ENCODE data around the gene CLNK.

DNA sequence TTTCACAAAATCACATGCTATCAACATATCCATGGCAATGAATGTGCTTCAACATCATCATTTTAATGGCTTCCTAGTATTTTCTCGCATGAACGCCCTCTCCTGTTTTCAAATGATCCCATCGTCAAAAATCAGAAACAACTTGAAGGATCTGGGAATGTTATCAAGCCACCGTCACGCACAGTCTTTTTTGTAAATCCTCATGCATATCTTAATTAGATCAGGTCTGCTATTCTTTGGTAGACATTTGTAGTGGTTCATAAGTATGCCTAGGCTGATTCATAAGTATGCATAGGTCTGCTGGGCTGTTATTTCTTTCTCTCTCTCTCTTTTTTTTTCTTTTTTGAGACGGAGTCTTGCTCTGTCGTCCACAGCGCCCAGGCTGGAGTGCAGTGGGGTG is 101.6 kb downstream of the CLNK start:
- TF ChIP-seq, protein P1, sequence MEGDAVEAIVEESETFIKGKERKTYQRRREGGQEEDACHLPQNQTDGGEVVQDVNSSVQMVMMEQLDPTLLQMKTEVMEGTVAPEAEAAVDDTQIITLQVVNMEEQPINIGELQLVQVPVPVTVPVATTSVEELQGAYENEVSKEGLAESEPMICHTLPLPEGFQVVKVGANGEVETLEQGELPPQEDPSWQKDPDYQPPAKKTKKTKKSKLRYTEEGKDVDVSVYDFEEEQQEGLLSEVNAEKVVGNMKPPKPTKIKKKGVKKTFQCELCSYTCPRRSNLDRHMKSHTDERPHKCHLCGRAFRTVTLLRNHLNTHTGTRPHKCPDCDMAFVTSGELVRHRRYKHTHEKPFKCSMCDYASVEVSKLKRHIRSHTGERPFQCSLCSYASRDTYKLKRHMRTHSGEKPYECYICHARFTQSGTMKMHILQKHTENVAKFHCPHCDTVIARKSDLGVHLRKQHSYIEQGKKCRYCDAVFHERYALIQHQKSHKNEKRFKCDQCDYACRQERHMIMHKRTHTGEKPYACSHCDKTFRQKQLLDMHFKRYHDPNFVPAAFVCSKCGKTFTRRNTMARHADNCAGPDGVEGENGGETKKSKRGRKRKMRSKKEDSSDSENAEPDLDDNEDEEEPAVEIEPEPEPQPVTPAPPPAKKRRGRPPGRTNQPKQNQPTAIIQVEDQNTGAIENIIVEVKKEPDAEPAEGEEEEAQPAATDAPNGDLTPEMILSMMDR (IDR thresholded peaks at IDR 0.05; ENCODE audit: low read depth, low read length, missing input control) = no peak
- TF ChIP-seq, protein P2, sequence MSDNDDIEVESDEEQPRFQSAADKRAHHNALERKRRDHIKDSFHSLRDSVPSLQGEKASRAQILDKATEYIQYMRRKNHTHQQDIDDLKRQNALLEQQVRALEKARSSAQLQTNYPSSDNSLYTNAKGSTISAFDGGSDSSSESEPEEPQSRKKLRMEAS (IDR thresholded peaks at IDR 0.05) = no peak
- TF ChIP-seq, protein P3, sequence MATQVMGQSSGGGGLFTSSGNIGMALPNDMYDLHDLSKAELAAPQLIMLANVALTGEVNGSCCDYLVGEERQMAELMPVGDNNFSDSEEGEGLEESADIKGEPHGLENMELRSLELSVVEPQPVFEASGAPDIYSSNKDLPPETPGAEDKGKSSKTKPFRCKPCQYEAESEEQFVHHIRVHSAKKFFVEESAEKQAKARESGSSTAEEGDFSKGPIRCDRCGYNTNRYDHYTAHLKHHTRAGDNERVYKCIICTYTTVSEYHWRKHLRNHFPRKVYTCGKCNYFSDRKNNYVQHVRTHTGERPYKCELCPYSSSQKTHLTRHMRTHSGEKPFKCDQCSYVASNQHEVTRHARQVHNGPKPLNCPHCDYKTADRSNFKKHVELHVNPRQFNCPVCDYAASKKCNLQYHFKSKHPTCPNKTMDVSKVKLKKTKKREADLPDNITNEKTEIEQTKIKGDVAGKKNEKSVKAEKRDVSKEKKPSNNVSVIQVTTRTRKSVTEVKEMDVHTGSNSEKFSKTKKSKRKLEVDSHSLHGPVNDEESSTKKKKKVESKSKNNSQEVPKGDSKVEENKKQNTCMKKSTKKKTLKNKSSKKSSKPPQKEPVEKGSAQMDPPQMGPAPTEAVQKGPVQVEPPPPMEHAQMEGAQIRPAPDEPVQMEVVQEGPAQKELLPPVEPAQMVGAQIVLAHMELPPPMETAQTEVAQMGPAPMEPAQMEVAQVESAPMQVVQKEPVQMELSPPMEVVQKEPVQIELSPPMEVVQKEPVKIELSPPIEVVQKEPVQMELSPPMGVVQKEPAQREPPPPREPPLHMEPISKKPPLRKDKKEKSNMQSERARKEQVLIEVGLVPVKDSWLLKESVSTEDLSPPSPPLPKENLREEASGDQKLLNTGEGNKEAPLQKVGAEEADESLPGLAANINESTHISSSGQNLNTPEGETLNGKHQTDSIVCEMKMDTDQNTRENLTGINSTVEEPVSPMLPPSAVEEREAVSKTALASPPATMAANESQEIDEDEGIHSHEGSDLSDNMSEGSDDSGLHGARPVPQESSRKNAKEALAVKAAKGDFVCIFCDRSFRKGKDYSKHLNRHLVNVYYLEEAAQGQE (IDR thresholded peaks at IDR 0.05) = no peak
- TF ChIP-seq RAD21 (IDR thresholded peaks at IDR 0.05) (no peak), YY1 (IDR thresholded peaks at IDR 0.05) (no peak), EGR1 (IDR thresholded peaks at IDR 0.05; ENCODE audit: low read depth in 2 of 2) (no peak), FOXA1 (IDR thresholded peaks at IDR 0.05) (no peak), JUND (IDR thresholded peaks at IDR 0.05) (no peak), TAF1 (conservative IDR thresholded peaks at IDR 0.05) (no peak), SP1 (IDR thresholded peaks at IDR 0.05) (no peak)
- TF ChIP-seq, protein P4, sequence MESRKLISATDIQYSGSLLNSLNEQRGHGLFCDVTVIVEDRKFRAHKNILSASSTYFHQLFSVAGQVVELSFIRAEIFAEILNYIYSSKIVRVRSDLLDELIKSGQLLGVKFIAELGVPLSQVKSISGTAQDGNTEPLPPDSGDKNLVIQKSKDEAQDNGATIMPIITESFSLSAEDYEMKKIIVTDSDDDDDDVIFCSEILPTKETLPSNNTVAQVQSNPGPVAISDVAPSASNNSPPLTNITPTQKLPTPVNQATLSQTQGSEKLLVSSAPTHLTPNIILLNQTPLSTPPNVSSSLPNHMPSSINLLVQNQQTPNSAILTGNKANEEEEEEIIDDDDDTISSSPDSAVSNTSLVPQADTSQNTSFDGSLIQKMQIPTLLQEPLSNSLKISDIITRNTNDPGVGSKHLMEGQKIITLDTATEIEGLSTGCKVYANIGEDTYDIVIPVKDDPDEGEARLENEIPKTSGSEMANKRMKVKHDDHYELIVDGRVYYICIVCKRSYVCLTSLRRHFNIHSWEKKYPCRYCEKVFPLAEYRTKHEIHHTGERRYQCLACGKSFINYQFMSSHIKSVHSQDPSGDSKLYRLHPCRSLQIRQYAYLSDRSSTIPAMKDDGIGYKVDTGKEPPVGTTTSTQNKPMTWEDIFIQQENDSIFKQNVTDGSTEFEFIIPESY (IDR thresholded peaks at IDR 0.05) = no peak
